SH-SY5Y (cell line): Measurements from ENCODE around the gene PEA15.

Experiments
- GATA2 ChIP-seq: IDR thresholded peaks from 2 replicates; pipeline ENCODE4 v1.6.1; 2011; ENCODE audit warnings: mild to moderate bottlenecking, low read depth, low read length
- GATA3 ChIP-seq: IDR thresholded peaks from 2 replicates; pipeline ENCODE4 v1.6.1; 2011; ENCODE audit warnings: low read depth, mild to moderate bottlenecking, low read length, moderate library complexity

Gene PEA15

DNA sequence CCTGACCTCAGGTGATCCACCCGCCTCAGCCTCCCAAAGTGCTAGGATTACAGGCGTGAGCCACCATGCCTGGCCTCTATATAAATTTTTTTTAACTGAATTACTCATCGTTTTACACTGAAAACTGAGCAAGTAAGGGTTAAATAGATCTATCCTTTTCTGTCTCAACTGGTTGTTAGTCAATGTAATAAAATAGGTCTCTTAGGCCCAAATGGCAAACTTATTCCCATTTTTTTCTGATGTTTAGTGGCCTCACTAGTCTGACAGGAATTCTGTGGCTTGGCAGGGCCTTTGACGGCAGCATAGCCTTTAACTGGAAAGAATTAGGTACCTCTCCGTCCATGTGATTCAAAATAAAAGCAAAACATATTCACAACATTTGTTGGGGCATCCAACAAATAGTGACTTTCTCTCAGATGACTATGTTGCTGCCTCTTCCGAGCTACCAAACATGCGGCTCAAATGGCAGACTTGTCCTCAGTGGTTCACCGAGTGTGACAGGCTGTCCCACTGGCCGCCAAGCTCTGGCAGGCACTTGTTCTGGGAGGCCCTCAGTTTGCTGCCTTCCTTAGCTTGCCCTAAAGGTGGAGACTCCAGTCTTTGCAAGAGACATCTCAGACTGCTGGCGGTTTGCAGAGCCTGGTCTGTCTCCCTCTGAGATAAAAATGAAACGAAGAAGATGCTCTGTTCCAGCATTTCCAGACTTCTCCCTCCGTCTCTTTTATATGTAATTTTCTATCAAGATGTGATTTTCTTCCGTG is 36.4 kb upstream of the PEA15 start:
- TF ChIP-seq GATA3 (no peak), GATA2 (no peak)

DNA sequence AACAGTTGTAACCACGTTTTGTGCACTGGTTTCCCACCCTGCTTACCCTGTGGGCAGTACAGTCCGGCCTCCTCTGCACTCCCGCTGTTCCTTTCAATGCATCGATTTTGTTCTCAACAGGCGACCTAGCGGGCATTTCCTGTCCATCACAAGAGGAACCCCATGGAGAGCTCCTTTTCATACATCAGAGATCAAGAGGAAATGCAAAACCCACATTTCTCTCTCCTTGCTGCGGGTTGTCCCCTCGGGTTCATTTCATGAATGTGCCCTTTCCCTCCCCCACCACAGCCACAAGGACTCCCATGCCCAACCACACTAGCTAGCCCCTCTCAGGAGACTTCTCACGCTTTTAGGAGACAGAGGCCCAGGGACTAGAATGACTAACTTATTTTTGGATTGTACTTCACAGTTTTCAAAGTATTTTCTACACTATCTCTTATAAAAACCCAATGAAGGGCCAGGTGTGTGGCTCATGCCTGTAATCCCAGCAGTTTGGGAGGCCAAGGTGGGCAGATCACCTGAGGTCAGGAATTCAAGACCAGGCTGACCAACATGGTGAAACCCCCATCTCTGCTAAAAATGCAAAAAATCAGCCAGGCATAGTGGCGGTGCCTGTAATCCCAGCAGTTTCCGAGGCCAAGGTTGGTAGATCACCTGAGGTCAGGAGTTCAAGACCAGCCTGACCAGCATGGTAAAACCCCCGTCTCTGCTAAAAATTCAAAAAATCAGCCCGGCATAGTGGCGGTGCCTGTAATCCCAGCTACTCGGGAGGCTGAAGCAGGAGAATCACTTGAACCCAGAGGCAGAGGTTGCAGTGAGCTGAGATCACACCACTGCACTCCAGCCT is 35.4 kb upstream of the PEA15 start:
- TF ChIP-seq GATA2 = no peak
- no peak for TF ChIP-seq GATA3

DNA sequence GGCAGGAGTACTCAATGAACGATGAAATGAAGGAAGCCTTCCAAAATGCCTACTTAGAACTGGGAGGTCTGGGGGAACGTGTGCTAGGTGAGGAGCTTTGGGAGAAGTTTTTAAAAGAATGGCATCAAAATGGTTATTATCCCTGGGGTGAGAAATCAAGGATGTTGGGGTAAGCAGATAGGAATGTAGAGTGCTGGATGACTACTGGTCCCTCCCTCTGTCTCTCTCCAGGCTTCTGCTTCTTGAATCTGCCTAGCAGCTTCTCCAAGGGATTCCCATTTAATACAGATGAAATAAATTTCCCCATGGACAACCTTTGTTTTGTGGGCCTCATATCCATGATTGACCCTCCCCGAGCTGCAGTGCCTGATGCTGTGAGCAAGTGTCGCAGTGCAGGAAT is 33.8 kb upstream of the PEA15 start:
- TF ChIP-seq GATA2 (no peak), GATA3 (no peak)

DNA sequence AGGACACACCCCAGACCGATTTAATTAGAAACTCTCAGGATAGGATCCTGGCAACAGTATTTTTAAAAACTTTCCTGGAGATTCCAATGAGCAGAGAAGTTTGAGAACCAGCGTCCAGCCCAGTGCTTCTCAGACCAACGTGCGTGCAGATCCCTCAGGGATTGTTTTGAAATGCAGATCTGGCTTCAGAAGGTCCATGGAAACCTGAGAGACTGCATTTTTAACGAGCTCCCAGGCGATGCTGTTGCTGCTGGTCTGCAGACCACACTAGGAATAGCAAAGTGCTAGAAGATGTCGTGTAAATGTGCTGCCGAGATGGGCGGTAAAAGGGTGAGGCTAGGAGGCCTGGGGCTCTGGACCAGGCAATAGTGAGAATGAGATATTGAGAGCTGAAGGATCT is 33.2 kb upstream of the PEA15 start:
- no peak for TF ChIP-seq GATA2
- no peak for TF ChIP-seq GATA3

DNA sequence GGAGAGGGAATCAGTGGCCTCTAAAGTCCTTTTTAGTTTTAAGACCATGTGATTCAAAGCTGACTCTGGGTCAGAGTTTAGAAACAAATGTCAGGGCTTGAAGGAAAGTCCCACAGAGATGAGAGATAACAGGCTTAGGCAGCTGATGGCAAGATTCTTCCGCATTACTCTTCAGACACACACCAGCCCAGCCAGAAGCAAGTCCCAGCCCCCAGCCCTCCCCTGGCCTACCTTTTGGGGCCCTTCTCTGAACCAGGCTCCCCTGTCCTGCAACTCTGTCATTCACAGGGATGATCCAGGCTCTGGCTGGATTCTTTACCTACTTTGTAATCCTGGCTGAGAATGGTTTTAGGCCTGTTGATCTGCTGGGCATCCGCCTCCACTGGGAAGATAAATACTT is 28.0 kb upstream of the PEA15 start:
- TF ChIP-seq GATA3 (no peak), GATA2 (no peak)

DNA sequence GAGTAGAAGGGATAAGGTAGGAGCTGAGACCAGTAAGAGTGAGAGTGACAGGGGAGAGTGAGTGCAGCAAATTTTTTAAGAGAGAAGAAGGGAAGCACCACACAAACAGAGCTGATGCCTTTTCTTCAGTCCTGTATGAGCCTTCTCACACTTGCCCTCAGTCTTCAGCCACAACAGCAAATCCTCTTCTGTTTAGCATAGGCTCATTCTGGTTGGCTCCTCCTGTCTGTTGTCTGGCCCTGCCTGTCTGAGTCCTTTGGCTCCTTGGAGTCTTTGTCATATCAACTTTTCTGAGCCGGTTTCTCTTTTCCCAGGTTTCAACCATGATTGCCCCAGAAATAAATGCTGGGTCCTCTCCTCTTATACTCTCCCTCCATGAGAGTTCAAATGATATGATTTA is 27.5 kb upstream of the PEA15 start:
- no peak for TF ChIP-seq GATA3
- TF ChIP-seq GATA2 = no peak

DNA sequence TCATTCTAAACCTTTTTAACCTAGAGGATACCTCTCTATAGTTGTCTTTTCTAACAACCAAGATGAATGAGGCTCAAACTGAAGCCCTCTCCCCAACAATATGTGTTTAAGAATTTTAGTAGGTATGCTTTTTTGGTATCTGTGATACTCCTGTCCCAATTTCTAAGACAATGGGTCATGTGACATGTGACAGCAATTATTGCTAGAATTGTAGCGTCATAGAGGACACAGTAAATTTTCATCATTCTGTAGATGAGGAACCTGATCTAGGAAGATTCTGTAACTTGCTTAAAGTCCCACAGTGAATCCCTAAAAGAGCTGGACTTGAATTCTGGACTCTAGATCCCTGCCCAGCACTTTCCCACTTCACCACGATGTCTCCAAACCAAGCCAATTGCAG is 26.5 kb upstream of the PEA15 start:
- no peak for TF ChIP-seq GATA2
- TF ChIP-seq GATA3 = no peak

DNA sequence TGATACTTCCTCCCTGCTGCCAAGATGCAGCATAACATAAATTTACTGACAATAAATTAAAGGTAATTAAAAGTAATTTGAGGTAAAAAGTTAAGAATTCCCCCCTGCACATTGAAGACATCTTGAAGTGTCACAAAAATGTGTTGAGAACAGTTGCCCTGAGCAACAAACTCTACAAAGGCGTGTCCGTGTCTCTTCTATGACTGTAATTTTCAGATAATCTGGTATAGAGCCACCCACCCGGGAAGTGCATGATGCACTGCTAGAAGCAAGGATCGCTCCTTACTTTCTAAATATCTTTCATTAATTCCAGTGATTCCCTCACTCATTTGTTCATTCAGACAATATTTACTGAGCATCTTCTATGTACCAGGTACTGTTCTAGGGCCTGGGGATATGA is 25.8 kb upstream of the PEA15 start:
- TF ChIP-seq GATA2 (no peak), GATA3 (no peak)

DNA sequence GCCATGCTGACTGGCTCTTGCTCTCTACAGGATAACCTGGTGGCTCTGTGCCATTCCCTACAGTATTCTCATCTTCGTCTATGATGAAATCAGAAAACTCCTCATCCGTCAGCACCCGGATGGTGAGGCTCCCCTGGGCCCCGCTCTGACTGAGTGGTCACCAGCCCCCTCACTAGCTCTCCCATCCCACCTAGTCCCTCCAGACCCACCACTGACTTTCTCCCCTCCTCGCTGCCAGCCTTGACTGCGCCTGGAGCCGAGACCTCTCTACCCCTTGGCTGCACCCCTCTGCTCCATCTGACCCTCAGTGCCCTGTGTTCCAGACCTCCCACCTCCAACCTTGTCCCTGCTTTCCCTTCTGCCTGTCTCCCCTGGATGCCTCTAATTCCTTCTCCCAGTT is 18.9 kb upstream of the PEA15 start:
- TF ChIP-seq GATA3 (no peak), GATA2 (no peak)

DNA sequence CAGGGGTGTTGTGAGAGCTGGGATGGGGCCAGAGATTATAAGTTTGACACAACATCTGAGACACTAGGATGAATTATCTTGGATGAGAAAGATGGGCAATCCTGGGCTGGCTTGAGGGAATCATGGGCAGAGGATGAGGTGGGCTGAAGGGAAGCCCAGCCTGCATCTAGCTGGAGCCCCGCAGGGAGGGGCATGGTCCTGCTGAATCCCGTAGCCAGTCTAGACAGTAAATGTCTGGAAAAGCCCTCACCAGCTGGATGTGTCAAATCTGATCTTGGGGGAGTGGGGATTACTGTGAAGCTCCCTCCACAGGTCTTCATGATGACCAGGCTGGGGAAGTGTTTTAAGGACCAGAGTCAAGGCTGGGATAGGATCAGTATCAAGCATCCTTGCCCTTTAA is 18.5 kb upstream of the PEA15 start:
- no peak for TF ChIP-seq GATA3
- TF ChIP-seq GATA2 = no peak

DNA sequence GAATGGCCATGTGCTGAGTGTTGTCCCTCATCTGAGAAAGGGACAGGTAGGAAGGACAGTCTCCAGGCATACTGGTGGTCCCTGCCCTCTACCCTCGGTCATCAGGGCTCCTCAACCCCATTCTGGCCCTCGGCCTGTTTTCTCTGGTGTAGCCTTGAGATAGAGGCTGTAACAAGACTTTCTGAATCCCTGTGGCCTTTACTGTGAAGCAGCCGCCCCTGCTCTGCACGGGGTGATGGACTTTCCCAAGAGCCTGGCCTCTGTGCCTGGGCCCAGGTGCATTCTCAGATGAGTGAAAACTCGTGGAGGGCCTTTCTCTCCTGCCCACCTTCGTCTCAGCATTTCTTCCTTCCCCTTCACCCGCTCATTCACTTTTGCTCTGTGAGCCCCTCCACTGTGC is 17.8 kb upstream of the PEA15 start:
- no peak for TF ChIP-seq GATA3
- TF ChIP-seq GATA2 = no peak

DNA sequence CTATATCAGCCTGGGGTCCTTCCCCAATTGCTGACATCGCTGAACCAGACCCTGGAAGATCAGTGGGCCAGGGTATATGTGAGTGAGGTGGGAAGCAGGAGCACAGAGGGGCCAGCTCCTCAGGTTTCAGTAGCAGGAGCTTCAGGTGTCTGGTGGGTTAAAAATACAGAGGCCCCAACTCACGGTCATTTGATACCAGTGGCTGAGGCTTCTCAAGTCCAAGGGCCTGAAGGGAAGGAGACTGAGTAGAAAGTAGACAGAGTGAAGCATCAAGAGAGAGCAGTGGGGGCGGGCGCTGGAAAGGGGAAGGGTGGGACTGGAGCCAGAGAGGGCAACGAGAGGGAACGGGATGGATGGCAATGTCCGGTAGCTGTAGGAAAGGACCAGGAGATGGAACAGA is 16.8 kb upstream of the PEA15 start:
- TF ChIP-seq GATA2 (no peak), GATA3 (no peak)

DNA sequence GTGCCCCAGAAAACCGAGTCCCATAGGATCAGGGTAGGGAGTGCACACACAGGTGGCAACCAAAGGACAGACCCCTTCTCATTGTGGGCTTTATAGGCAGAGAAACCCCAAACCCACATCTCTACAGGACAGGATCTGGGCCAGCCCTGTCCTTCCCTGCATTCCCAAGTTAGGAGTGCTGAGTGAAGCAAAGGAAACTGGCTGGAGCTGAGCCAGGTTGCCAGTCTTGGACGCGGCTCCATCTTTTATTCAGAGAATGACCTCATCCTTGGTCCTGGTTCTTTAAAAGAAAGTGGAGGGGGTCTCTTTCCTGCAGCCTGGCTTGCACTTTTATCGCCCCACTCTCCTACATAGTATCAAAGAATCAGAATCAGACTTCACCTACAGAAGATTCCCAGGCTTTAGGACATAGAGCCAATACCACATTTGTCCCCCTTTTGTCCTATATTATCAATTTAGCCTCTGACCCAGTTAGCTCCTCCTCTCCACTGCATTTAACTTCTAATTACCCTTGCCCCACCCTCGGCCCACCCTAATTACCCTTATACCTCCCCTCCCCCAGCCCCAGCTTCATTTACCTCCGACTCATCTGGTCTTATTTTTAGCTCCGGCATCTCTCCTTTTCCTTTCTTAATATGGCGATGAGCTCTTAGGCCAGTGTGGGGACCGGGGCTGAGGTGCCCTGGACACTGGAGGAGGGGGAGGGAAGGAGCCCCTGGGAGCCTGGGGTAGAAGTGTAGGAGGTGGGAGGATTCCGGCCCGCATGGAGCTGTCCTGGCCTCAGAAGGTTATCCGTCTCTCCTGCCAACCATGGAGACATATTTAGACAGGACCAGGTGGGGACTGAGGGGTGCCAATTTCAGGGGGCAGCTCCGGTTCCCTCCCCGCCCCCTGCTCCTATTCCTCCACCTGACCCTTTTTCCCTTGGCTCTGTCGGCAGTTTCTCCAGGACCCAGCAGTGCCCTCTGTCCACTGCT is 15.2 kb upstream of the PEA15 start, which contains the start of gene CASQ1:
TSS of gene CASQ1 (plus strand) at position 927 of the 977 bp plus-strand sequence. CDS start 177 bp downstream, outside the sequence.
- TF ChIP-seq GATA3 (no peak), GATA2 (no peak)

DNA sequence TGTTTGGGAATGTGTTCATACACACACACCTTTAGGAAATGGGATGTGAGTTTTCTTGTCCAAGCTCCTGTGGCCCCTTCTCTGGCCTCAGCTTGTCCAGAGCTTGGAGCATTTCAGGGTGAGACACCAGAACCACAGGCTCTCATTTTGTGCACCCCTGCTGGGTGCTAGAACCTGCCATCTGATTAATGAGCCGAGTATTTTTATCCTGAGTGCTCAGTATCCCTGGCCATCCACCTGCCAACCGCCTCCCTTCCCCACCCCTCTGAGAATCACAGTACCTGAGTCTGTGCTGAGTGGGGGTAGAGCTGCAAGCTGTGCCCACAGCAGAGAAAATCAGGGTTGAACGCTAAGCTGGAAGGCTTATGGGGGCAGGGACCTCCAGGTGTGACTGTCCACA is 13.4 kb upstream of the PEA15 start:
- TF ChIP-seq GATA2 (no peak), GATA3 (no peak)

DNA sequence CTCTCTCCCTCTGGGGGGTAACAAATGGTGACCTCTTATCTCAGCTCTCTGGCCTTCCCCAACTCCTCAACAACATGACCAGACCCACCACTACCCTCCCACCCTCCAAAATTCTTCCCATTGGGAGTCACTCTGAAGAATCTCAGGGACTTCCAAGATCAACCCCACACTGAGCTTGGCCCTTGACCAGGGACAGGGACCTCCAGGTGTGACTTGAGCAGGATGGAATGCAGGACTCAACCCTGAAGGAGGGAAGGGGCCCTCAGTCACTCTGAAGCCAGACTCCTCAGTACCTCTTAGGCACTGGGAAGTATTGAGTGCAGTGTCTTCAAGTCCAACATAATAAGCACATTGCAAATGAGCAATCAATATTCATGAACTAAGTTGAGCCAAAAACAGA is 12.9 kb upstream of the PEA15 start:
- TF ChIP-seq GATA3 = no peak
- no peak for TF ChIP-seq GATA2
